Measurements from ENCODE around the gene THSD7B. TPM values are rescaled to one million over a fixed set of nuclear protein-coding genes. Genes with fewer than 3 reads are reported as not detected.
A peak's percentile ranks its signal among the peaks of the same experiment; 100 is the strongest.

THSD7B gene
- polyA plus RNA-seq, 5 donors: 1.9 to 4.8 (median 3.1) TPM

DNA sequence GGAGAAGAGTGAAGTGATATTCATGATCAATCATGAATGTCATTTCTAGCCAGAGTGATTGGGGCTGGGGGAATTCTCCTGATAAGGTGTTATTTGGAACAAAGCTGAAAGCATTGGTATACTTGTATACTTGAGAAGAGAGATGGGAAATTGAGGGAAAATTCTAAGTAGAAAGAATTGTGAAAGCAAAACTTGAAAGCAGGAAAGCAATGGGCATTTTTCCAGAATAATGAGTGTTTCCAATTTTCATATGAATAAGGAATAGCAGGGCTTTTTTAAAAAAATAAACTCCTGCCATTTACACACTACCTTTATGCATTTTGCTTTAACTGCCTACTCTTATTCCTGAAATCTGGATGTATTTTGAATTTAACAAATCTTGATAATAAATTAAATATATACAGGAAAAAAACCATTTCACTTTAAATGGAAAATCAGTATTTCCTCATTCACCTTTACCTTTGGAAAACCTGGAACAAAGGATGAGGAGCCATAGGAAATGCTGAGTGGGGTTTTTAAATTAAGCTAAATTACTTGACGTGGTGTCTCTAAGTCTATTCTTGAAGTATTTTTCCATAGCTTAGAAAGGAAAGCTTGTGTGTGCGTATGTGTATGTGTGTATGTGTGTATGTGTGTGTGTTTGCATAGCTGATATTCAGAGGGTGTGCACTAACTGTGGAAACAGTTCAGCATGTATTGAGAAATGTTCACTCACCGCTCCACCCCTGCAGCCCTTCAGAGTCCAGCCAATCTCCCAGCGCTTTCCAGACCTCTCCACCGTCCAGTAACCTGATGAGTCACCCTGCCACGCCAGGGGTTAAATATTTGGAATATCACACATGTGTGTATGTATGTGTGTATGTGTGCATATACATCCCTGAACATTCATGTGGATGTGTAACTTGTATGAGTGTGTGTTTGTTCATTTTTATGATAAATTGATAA, 427.3 kb downstream of the THSD7B start:
- DNase-seq: no peak

DNA sequence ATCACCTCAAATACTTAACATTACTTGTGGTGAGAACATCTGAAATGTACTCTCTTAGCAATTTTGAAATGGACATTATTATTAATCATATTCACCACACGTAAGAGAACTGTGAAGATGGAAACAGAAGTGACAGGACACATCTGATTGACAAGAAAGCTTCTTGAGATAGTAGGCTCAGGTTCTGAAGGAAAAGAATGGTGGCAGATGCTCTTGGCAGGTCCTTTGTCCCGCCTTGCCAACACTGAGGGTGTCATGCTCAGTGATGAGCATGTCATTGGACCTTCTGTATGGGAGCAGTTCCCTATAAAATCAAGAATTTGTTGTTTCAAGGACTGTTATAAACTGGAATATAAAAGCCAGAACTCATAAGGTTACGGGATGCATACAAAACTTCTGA, 428.1 kb downstream of the THSD7B start:
- no peak for DNase-seq

DNA sequence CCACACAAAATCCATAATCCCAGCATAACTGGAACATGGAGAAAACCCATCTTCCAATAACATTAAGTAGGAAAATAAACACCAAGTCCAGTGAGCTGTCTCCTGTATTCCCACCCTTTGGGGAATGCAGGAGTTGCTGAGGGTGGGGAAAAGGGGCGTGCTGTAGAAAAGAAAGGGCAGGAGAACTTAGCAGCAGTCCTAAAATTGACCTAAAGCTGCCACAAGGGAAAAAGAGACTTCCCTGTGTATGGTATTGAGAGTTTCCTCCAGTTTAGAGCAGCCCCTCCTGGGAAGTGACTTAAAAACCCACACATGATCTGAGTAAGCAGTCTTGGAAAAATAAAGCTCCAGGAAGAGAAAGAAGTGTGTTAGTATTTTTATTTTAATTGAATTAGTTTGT, 428.8 kb downstream of the THSD7B start:
- no peak for DNase-seq

DNA sequence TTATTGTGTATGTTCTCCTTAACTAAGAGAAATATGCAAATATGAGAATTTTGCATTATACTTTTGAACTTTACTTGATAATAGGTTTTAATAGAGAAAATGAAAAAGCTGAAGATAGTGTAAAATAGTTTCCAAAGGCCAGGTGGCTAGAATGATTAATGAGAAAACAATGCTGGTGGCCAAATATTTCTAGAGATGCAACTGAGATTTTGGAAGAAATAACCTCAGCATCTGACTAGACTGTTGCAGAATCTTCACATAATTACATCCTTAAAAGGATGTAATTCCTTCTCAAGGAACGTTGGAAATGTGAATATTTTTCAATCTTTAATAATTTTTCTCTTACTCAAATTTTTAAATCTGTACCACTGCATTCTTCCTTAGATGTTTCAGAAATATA, 434.4 kb downstream of the THSD7B start:
- DNase-seq: no peak

DNA sequence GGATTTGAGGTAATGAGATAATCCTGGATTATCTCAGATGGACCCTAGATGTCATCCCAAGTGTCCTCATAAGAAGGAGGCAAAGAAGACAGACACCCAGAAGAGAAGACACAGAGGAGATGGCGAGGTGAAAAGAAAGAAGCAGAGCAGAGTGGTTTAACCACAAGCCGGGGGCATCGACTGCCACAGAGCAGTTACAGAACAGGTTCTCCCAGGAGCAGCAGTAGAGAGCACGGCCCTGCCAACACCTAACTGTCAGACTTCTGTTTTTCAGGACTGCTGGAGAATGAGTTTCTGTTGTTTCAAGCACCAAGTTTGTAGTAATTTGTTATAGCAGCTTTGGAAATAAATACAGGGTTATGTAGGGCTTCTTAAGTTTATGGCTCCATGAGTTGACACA, 437.0 kb downstream of the THSD7B start:
- peak in 1 of 2 donors; percentile 12 for DNase-seq

DNA sequence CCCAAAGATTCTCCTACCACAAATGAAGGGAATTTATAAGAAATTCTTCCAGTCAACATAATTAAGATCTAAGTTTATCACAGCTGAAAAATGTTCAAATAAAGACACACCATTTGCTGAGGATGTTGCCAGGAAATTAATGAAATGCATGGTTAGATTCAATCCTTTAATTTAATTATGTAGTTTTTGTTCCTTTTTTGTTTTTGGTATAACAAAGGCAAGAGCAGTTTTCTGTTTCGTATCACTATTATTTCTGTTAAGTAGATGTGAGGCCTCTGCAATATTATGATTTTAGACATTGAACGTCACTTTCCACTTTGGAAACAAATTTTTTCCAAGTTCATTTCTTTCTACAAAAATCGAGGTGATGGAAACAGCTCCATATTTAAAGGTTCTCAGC, 440.0 kb downstream of the THSD7B start:
- no peak for DNase-seq

DNA sequence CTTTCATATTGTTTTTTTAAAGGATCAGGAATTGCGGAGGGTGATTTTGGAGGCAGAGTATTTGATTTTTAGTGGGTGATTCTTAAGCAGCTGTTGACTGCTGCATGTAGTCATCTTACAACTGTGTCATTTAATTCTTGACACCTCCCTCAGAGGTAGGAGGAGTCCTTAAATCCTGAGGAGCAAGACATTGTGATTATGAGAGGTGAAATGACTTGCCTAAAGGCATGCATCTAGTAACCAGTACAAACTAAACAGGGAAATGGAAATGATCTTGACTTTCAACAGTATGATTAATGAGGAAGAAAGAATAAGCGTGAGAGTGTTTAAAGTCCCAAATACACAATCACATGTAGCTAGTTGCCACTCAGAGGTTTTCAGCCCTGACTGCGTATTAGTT, 440.7 kb downstream of the THSD7B start:
- DNase-seq: no peak

DNA sequence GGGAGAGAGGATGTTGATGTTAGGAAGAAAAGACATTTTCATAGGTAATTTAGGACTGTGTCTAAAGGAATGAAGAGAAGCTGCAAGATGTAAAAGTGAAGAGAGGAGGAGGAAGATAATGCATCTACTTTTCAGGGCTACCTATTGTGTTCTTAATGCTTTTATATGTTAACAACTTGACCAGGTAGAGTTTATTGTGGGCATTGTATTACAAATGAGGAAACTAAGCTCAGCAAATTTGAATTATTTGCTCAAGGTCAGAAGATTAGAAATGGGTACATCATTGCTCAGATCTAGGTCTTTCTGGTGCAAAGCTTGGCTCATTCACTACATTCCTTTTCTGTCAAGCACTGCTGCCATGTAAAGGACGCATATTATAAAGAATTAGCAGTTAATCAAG, 441.7 kb downstream of the THSD7B start:
- DNase-seq: no peak

DNA sequence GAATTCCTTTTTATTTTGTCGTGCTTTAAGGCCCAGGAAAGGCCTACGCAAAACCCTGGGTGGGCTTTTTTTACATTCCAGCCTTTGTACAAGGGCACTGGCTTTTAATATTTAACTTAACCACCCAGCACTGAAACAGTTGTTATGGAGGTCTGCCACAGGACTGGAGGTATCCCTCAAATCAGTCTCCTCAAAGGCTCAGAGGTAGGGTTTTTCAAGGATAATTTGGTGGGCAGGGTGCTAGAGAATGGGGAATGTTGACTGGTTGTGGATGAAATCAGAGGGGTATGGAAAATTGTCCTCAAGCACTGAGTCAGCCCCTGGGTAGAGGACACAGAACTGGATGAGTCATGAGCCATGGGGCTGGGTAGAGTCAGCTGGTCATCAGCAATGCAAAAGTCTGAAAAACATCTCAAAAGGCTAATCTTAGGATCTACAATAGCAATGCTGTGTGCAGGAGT, 443.1 kb downstream of the THSD7B start:
- DNase-seq: no peak

DNA sequence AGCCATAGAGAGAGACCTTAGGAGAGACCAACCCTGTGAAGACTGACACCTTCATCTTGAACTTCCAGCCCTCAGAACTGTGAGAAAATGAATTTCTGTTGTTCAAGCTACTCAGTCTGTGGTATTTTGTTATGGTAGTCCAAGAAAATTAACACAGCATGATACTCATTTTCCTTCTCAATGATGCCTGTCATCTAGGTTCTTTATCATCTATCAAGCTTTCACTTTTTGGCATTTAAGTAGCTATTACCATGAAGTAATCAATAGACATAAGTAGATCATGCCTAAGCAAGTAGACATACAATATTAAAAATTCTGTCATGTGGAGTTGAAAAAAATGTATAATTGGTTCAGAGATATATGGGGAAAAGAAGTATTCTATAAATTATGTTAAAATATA, 444.7 kb downstream of the THSD7B start:
- DNase-seq: no peak

DNA sequence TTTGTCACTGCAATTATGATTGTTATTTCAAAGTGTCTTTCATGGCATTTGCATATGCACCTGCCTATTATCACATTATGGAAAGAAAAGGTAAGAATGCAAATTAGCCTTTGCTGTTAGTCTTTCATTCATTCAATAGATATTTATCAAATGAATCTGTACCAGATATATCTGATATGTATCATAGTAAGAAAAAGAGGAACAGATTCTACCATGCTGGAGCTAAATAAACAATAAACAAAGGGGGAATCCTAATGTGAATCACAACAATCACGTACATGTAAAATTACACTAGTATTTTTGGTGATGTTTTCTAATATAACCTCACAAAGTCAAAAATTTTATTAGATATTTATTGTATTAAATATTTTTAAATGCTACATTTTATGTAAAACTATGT, 446.4 kb downstream of the THSD7B start:
- DNase-seq: no peak

DNA sequence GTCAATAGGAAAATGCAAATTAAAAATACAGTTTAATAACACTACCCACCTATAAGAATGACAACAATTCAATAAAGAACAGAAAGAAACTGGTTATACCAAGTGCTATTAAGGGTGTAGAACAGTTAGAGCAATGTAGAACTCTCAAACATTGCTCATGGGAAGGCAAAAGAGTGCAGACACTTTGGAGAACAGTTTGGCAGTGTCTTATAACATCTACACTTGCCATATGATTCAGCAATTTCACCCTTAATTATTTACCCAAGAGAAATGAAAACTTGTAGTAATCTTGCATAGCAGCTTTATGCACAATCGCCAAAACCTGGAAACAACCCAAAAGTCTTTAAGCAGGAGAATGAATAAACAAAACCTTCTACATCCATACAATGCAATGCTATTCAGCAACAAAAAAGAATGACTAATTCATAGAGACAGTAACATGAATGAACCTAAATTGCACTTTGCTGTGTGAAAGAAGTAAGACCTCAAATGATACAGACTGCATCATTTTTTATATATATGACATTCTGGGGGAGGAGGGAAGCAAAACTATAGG, 455.2 kb downstream of the THSD7B start:
- peak in 1 of 2 donors; percentile 16 for DNase-seq

DNA sequence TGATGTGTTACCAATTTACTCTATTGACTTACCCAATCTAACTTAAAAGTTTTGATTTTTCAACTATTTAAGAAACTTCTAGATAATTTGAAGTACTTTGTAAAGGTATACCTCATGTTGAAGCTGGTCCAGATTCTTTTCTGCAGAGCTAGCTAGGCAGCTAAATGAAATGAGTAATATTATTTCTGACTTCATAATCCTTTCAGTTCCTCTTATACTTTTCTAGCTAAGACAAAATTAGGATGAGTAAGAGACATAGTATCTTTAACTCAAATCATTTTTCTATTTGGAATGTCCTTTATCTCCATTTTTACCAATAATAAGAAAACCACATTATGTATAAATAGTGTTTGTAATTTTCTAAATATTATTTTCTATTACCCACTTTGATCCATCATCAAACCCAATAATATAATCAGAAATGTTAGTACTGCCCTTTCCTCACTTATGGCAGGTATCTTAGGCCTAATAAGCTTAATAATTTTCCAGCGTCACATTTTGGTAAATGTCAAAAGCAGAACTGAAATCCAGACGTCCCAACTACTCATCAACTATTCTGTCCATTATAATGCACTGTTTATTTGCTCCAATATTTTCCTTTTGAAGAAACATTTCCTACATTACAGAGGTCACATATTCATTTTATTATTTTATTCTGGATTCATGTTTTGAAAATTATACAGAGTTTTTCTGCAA, 456.6 kb downstream of the THSD7B start:
- no peak for DNase-seq

DNA sequence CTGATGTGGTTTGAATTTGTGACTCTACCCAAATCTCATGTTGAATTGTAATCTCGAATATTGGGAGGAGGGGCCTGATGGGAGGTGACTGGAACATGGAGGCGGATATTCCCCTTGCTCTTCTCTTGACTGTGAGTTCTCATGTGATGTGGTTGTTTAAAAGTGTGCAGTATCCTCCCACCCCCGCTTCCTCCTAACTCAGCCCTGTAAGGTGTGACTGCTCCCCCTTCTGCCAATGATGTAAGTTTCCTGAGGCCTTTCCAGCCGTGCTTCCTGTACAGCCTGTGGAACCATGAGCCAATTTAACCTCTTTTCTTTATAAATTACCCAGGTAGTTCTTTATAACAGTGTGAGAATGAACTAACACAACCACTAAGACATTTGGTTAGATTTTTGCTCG, 458.4 kb downstream of the THSD7B start:
- no peak for DNase-seq

DNA sequence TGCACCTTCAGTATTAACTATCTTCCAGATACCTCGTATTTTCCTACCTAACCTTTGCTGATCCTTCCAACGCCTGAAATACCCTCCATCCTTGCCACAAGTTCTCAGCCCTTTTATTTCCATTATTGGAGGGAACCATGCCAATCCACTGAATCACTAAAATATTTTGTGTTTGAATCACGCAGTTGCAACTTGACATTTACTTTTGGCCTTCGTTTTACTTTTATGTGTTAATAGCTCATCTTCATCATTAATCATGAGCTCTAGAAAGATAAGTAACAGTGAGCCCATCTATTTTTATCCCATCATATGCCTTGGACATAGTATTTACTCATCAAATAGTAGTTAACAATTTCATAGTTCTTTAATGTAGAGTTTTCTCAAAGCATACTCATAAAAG, 463.2 kb downstream of the THSD7B start:
- DNase-seq: no peak

DNA sequence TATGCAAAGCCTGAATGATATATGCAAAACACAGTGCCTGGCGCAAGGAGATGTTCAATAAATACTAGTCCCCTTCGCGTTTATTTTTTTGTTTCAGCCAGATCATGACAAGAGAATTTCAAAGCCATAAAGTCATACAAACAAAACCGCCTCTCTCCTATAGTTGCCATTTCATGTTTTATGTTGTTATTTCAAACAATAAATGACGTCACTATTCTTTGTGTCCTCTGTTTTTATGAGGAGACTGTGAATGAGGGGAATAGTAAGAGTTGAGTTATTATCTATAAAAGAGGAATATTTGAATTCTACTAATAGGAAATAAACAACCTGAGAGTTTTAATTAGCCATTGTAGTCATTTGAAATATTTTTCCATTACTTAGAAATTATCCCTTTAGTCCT, 464.5 kb downstream of the THSD7B start:
- DNase-seq: no peak

DNA sequence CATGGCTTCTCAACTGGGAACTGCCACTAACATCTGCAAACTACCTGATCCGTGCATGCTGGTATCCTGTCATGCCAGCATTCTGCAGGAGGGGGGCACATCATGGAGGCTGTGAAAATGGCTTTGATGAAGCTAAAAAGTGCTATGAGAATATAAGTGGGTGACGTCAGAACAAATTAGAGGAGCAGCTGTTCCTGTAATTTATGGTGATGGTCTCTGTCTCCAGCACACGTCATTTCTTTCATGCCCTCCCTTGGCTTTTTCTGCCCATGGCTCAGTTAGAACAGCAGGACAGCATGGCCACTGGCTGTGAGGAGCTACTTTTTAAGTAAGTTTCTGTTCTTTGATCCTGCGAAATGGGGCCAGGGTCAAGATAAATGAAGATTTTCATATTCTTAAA, 466.3 kb downstream of the THSD7B start:
- no peak for DNase-seq

DNA sequence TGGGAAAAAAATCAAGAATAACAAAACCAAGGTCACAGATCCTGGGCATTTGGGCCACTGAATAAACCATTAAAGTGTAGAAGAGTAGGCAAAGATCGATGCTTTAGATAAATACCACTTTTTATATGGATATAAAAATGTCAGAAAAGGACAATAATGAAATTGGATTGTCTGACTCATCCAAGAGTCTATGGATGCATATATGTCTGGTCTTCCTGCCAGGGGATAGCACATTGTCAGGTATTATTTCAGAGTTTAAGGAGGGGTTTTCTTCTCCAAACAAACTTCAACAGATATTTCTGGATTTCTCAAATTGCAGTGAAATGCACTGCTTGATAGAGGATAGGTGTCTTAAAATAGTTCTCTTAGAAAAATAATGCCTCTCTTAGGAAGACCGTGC, 466.7 kb downstream of the THSD7B start:
- DNase-seq: no peak

DNA sequence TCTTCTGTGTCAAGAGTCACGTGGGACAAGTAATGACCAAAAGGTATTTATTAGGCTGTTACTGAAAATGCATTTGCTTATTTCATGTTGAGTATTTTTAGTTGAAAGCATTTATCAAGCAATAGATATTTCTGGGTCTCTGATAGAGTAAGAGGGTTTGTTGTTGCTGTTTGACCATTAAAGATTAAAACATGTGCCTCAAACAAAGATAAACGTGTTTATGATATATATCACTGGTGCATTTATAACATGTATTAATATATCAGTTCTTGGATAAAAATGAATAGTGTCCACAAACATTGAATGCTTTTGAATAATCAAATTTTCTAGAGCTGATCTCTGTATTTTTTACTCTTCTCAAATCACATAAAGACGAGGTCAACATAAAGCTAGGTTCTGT, 467.7 kb downstream of the THSD7B start:
- no peak for DNase-seq

DNA sequence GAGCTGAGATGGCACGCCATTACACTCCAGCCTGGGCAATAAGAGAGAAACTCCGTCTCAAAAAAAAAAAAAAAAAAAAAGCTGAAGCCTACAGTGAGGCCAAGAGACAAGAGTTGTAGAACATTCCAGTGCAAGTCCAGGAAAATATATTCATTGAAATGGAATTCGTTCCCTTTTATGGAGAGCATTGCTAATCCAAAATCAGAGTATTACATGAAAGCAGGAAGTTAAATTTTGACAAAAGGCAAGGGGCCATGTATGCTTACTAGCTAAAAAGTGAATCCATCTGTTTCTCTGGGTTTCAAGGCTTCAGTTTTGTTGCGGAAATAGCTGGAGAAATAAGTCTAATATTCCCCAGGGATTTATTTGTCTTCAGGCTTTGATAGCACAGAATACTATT, 471.7 kb downstream of the THSD7B start:
- no peak for DNase-seq

DNA sequence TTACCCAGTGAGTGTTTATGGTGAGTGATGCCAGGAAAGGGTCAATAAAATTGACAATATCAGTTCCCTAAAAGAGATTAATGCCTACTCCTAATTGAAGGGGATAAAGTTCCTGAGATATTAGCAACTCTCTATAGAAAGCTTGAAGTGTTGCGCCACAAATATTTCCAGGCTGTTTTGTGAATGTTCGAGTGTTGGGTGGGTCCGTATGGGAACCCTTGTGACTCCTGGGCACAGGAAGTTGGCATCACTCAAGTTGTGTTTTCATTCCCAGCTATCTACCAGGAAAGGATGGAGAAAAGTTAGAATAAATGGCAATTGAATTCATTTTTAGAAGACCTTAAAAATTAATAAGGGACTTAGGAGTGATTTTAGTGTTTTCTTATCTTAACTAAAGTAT, 472.7 kb downstream of the THSD7B start:
- no peak for DNase-seq

DNA sequence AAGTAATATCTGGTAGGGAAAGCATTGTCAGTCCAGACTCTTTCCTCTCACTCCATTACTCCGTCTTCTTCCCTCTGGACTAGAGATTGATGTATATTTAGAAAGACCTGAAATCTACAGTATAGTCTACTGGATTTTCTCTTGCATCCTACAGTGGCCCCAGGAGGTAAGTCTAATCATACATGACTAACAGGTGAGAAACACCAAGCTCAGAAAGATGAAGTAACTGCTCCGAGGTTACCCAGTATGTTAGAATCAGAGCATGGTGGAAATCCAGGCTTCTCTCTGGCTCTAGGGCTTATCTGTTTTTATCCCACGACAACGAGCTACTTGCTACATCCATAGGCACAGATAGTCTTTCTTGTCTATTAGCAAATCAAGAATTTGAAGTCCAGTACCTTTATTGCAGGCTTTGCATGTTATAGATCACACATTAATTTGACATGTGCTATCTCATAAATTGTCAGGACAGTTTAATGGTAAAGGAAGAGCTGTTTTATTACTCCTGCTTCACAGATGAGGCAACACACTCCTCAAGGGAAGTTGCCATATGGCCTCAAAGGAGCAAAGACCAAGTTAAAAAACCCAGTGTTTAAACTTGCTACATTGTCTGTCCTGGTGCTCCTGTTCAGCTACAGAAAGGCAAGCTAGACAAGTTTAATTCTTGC, 484.3 kb downstream of the THSD7B start:
- DNase-seq: no peak
